ENCODE data around the gene CHRM1.

CHRM1 gene

DNA sequence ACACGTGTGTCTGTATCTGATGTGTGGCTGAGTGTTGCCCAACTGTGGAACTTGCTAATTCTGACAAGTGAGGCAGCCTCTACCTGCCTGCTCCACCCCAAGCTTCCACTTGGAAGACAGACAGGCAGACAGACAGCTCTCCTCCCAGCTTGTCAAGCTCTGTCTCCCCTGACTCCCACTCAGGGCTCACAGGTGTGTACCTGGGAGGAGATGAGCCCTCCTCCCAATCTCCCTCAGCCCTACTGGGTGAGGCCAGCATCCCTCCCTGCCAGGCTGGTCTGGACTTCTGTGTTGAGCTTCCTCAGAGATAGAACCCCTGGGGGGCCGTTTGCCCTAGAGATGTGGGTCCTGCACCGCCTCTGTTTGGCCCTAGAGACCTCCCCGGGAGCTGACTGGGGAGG lies 1.0 kb upstream of the CHRM1 start:
- no peak overlapping the region for H3K4me3 ChIP-seq (ENCODE audit: low read depth, low read length)
- in situ Hi-C loops (cut with HindIII; ENCODE audit: low sequenced_read_pairs): no loop called here
- TF ChIP-seq, protein P1, sequence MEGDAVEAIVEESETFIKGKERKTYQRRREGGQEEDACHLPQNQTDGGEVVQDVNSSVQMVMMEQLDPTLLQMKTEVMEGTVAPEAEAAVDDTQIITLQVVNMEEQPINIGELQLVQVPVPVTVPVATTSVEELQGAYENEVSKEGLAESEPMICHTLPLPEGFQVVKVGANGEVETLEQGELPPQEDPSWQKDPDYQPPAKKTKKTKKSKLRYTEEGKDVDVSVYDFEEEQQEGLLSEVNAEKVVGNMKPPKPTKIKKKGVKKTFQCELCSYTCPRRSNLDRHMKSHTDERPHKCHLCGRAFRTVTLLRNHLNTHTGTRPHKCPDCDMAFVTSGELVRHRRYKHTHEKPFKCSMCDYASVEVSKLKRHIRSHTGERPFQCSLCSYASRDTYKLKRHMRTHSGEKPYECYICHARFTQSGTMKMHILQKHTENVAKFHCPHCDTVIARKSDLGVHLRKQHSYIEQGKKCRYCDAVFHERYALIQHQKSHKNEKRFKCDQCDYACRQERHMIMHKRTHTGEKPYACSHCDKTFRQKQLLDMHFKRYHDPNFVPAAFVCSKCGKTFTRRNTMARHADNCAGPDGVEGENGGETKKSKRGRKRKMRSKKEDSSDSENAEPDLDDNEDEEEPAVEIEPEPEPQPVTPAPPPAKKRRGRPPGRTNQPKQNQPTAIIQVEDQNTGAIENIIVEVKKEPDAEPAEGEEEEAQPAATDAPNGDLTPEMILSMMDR (IDR thresholded peaks at IDR 0.05; ENCODE audit: low read depth, low read length, missing control alignments): no peak
- DNase-seq (ENCODE audit: low read depth): no peak

DNA sequence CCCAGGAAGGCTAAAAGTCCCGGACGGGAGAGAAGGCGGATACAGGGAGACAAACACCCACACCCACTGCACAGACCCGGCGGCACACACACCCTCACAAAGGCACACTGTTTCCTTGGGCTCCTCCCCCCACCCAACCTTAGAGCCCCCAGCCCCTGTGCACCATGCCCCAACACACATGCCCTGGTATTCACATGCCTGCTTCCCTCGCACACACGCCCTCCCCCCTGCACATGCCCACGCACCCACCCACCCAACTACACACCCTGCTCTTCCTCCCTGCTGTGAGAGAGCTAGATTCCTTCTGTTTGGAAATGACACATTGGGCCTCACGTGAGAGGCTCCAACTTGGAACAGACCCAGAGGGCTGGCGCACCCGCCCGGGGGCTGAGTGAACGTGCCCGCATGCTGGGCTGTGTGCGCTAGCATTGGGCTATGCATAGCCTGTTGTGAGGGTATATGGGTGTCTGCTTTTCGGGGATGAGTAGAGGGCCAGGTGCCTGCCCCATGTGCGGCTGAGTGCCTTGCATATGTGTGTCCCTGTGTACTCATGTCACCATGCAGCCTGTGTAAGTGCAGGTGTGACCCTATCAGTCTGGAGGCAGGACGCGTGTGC lies 518 bp upstream of the CHRM1 start:
- DNase-seq (ENCODE audit: low read depth): no peak
- no peak overlapping the region for H3K4me3 ChIP-seq (ENCODE audit: low read depth, low read length)
- TF ChIP-seq, protein P1 (IDR thresholded peaks at IDR 0.05; ENCODE audit: low read depth, low read length, missing control alignments): no peak
- in situ Hi-C loops (cut with HindIII; ENCODE audit: low sequenced_read_pairs): no loop called here

DNA sequence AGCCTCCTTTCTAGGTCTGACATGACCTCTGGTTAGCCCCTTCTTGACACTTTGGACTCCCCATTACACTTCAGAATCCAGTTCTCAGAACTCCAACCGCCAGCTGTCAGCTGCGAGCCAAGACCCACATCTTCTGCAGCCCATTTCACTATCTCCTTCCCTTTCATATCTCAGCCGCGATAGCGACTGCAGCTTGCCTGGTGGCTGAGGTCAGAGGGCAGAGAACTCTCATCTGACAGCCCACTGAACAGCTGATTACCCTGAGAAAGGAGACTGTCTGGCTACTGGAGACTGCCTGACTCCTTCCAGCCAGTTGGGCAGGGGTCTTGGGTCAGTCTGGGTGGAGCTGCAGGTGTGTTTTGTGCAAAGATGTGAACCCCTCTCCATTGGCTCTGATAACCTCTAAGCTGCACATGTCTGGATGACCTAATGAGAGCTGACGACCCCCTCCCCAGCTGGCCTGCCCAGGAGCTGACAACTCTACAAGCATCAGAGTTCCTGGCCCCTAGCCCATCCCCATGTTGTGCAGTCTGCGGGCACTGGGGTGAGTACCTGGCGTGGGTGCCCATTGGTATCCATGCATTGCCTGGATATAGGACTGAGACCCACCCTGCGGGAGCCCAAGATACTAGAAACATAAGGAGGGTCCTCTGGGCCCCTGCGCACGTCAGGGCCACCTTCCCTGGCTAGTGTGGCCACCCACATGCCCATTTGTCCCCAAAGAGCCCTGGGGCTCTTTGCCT lies 1.1 kb downstream of the CHRM1 start:
- TF ChIP-seq, protein P1 (IDR thresholded peaks at IDR 0.05; ENCODE audit: low read depth, low read length, missing control alignments): no peak
- no peak overlapping the region for H3K4me3 ChIP-seq (ENCODE audit: low read depth, low read length)
- no peak for DNase-seq (ENCODE audit: low read depth)
- in situ Hi-C loops (cut with HindIII; ENCODE audit: low sequenced_read_pairs): no loop called here

DNA sequence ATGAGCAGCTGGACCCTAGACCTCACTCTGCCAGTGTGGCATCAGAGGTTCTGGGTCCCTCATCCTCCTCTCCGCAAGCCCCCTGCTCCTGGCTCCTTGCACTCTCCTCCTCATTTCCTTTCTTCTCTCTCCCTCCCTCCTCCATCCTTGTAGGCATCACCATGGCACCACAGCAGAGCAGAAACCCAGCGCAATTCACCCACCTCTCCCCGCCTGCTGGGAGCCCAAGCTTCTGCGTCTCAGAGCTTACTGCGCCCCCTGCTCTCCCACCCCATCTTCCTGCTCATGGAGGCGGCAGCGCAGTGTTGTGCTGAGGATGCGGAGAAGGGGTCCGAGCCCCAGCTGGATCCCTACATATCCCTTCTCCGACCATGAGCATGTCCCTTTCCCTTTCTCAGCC lies 1.7 kb downstream of the CHRM1 start:
- in situ Hi-C loops (cut with HindIII; ENCODE audit: low sequenced_read_pairs): no loop called here
- H3K4me3 ChIP-seq (ENCODE audit: low read depth, low read length): no peak overlapping the region
- no peak for DNase-seq (ENCODE audit: low read depth)
- TF ChIP-seq, protein P1 (IDR thresholded peaks at IDR 0.05; ENCODE audit: low read depth, low read length, missing control alignments): no peak

DNA sequence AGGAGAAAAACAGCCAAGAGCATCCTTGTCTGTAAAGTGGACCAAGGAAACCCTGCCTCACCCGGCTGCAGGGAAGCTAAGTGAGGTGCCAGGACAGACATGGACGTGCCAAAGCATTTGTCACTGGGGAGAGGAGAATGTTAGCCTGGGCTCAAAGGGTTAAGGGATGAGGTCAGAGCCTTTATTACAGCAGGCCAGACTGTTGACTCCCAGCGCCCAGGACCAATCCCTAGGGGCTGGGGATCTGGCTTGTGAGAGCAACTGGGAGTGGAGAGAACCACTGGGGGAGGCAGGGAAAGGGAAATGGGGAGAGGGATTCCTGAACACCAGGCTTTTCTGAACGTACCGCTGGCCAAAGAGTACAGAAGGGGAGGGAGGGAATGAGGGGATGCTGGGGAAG lies 2.6 kb downstream of the CHRM1 start:
- DNase-seq (ENCODE audit: low read depth): no peak
- no peak overlapping the region for H3K4me3 ChIP-seq (ENCODE audit: low read depth, low read length)
- in situ Hi-C loops (cut with HindIII; ENCODE audit: low sequenced_read_pairs): no loop called here
- TF ChIP-seq, protein P1 (IDR thresholded peaks at IDR 0.05; ENCODE audit: low read depth, low read length, missing control alignments): no peak

DNA sequence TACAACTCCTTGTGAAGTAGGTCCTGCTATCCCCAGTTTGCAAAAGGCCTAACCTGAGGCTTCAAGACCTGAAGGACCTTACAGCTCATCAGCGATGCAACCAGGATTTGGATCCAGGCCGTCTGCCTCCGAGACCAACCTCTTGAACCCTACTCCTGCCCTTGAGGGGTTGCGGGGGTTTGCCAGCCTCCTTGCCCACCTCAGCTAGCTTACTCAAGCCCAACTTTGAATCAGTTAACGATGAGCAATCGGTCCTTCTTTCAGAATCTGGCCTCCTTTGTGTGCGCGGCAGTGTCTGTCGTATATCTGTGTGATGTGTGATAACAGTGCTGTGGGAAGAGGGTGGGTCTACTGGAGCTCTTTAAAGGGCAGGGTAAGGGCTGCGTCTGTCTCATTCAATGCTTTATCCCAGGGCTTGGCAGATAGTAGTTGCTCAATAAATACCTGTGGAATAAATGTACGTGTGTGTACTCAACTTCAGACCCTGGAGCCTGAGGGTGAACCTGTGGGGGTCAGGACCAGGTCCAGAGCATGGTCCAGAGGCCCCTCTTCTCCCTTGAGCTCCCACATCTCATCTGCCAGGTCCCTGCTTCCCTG lies 3.2 kb downstream of the CHRM1 start:
- DNase-seq (ENCODE audit: low read depth): no peak
- H3K4me3 ChIP-seq (ENCODE audit: low read depth, low read length): no peak overlapping the region
- in situ Hi-C loops (cut with HindIII; ENCODE audit: low sequenced_read_pairs): no loop called here
- TF ChIP-seq, protein P1 (IDR thresholded peaks at IDR 0.05; ENCODE audit: low read depth, low read length, missing control alignments): no peak

All from astrocyte of the cerebellum (primary cell).